GM12878 (cell line): ENCODE data around the gene POU4F3. TPM values are rescaled to one million over a fixed set of nuclear protein-coding genes. Genes with fewer than 3 reads are reported as not detected.

Experiments used
- ATAC-seq: fragments of 200-7000 bp; cut with Tn5 transposase; 3 replicates; pipeline ENCODE4 v1.9.1; 2020; ENCODE audit warnings: mild to moderate bottlenecking, moderate library complexity
- BruUV-seq: library from RNA; stranded (reverse); fragments of 400-500 nt; replicated peaks from 2 replicates; lab custom pipeline; 2021; lab: Mats Ljungman, UMichigan
- CTCF ChIA-PET: fragments of 300-600 bp; sonication (Branson Sonifier 250); formaldehyde crosslinking; extraction: SDS; loops from one replicate; lab custom pipeline; 2021; ENCODE audit warnings: inconsistent platforms; lab: Yijun Ruan, JAX
- POLR2A ChIA-PET: fragments of 350-600 bp; formaldehyde crosslinking; extraction: SDS; loops from one replicate; lab custom pipeline; 2021; ENCODE audit warnings: inconsistent platforms; lab: Charles Lee
- RAD21 ChIA-PET: fragments of 300-600 bp; sonication (Branson Sonifier 250); formaldehyde crosslinking; loops from one replicate; lab custom pipeline; 2023; ENCODE audit warnings: antibody characterized with exemption; ENCODE audit not compliant: unreplicated experiment; lab: Charles Lee
- SMC1A ChIA-PET: fragments of 300-600 bp; sonication (Branson Sonifier 250); formaldehyde crosslinking; loops from one replicate; lab custom pipeline; 2023; ENCODE audit not compliant: unreplicated experiment, uncharacterized antibody; lab: Charles Lee
- DNase-seq: peaks from one replicate; pipeline ENCODE4 v3.0.0-alpha.2; 2011; ENCODE audit warnings: low read depth, low spot score
- FAIRE-seq: peaks from 3 replicates; lab custom pipeline; 2011; peaks lifted over from hg19 to GRCh38; lab: Jason Lieb, UNC
- H2AFZ ChIP-seq: 2 replicates; pipeline ENCODE4 v1.6.0; 2011; ENCODE audit warnings: low read depth, low read length, control low read depth; ENCODE audit not compliant: control insufficient read depth
- H3K27ac ChIP-seq: 2 replicates; pipeline ENCODE4 v1.5.1; 2011; ENCODE audit warnings: control low read depth; ENCODE audit not compliant: control insufficient read depth, insufficient read depth
- H3K27me3 ChIP-seq, 2 experiments: replicated peaks in 1 of 2; 2 replicates each; pipeline versions ENCODE4 v1.6.0 to v1.6.1; 2011; ENCODE audit warnings: low read length in 1 of 2; ENCODE audit not compliant: control insufficient read depth in 2 of 2, insufficient read depth in 2 of 2
- H3K36me3 ChIP-seq, 2 experiments: 2 replicates each; pipeline ENCODE4 v1.5.1; 2011; ENCODE audit warnings: low read length in 1 of 2; ENCODE audit not compliant: control insufficient read depth in 2 of 2, insufficient read depth in 2 of 2
- H3K4me1 ChIP-seq: 2 replicates; pipeline ENCODE4 v1.6.1; 2011; ENCODE audit warnings: mild to moderate bottlenecking, low read length, moderate library complexity, mixed read lengths; ENCODE audit not compliant: control insufficient read depth, insufficient read depth
- H3K4me2 ChIP-seq: 2 replicates; pipeline ENCODE4 v1.6.0; 2011; ENCODE audit warnings: control low read depth; ENCODE audit not compliant: control insufficient read depth, insufficient read depth
- H3K4me3 ChIP-seq: fragments of 200-600 bp; sonication (generic); 2 replicates; pipeline ENCODE4 v1.5.1; 2016
- H3K79me2 ChIP-seq: 2 replicates; pipeline ENCODE4 v1.6.0; 2011; ENCODE audit warnings: low read length; ENCODE audit not compliant: control insufficient read depth, insufficient read depth
- H3K9ac ChIP-seq: 2 replicates; pipeline ENCODE4 v1.8.0; 2011; ENCODE audit warnings: low read length, control low read depth, mixed read lengths; ENCODE audit not compliant: control insufficient read depth, insufficient read depth
- H3K9me3 ChIP-seq: replicated peaks from 3 replicates; pipeline ENCODE4 v1.5.1; 2011; ENCODE audit warnings: mild to moderate bottlenecking, low read length; ENCODE audit not compliant: control insufficient read depth, insufficient read depth
- H4K20me1 ChIP-seq: 2 replicates; pipeline ENCODE4 v1.6.0; 2011; ENCODE audit not compliant: control insufficient read depth, insufficient read depth
- CREM ChIP-seq: IDR thresholded peaks from 2 replicates; pipeline ENCODE4 v1.6.1; 2014; ENCODE audit warnings: antibody characterized with exemption, low read depth
- DPF2 ChIP-seq: fragments of 450-650 bp; IDR thresholded peaks from 2 replicates; pipeline ENCODE4 v1.6.1; 2017; ENCODE audit warnings: mild to moderate bottlenecking
- ESRRA ChIP-seq: IDR thresholded peaks from 2 replicates; pipeline ENCODE4 v1.6.1; 2012; ENCODE audit warnings: mild to moderate bottlenecking, low read length, improper control_type of control experiment
- EZH2 ChIP-seq: IDR thresholded peaks from 2 replicates; pipeline ENCODE4 v1.6.1; 2012; ENCODE audit warnings: low read depth, mild to moderate bottlenecking, control low read depth, inconsistent platforms, low read length, borderline replicate concordance; ENCODE audit not compliant: control insufficient read depth
- IRF3 ChIP-seq: fragments of 450-650 bp; IDR thresholded peaks from 2 replicates; pipeline ENCODE4 v1.6.1; 2014; ENCODE audit warnings: mild to moderate bottlenecking
- KLF5 ChIP-seq: fragments of 450-650 bp; IDR thresholded peaks from 2 replicates; pipeline ENCODE4 v1.6.1; 2014; ENCODE audit warnings: mild to moderate bottlenecking; ENCODE audit not compliant: partially characterized antibody
- POU2F2 ChIP-seq: IDR thresholded peaks from 3 replicates; pipeline ENCODE4 v1.6.1; 2011; ENCODE audit warnings: low read depth, mild to moderate bottlenecking, low read length, borderline replicate concordance
- SMARCA5 ChIP-seq: fragments of 450-650 bp; IDR thresholded peaks from 2 replicates; pipeline ENCODE4 v1.6.1; 2017; ENCODE audit warnings: mild to moderate bottlenecking
- SP1 ChIP-seq: IDR thresholded peaks from one replicate; pipeline ENCODE4 v1.6.1; 2011; ENCODE audit warnings: low read depth, low read length
- TCF3 ChIP-seq: IDR thresholded peaks from 2 replicates; pipeline ENCODE4 v1.6.1; 2012; ENCODE audit warnings: low read depth, mild to moderate bottlenecking, low read length, borderline replicate concordance; ENCODE audit not compliant: insufficient read depth
- TCF7 ChIP-seq: IDR thresholded peaks from 2 replicates; pipeline ENCODE4 v1.6.1; 2014; ENCODE audit warnings: antibody characterized with exemption, borderline replicate concordance
- ZNF384 ChIP-seq: IDR thresholded peaks from 2 replicates; pipeline ENCODE4 v1.6.1; 2012; ENCODE audit warnings: low read depth, mild to moderate bottlenecking, low read length, improper control_type of control experiment, borderline replicate concordance
- ZNF687 ChIP-seq: fragments of 450-650 bp; IDR thresholded peaks from 2 replicates; pipeline ENCODE4 v1.6.1; 2017; ENCODE audit warnings: mild to moderate bottlenecking, moderate library complexity
- ZSCAN29 ChIP-seq: fragments of 450-650 bp; IDR thresholded peaks from 2 replicates; pipeline ENCODE4 v1.6.1; 2017; ENCODE audit warnings: mild to moderate bottlenecking, moderate library complexity
- WGBS: methylation state at CpG from one replicate; pipeline ENCODE4 v1.1.6; 2016; ENCODE audit warnings: low lambda C conversion rate; ENCODE audit not compliant: insufficient replicate concordance, insufficient coverage; ENCODE audit errors: missing lambda C conversion rate; 5-methylcytosine and 5-hydroxymethylcytosine counted together
- in situ Hi-C: fragments of 300-500 bp; cut with MboI; formaldehyde crosslinking; loops from 9 replicates; pipeline ENCODE4 v1.14.3; 2018; ENCODE audit warnings: mixed read lengths
- intact Hi-C: fragments of 100-400 bp; cut with micrococcal nuclease; formaldehyde crosslinking; loops from one replicate; pipeline ENCODE4 v1.14.2; 2022; ENCODE audit not compliant: unreplicated experiment
- polyA plus RNA-seq, 11 experiments: library from polyadenylated mRNA; depleted of rRNA in 4 of 11; unstranded in 6 of 11; stranded (reverse) in 5 of 11; fragments of >200 nt; fragmentation: Nextera tagmentation in 4 of 11; fragmentation: Illumina TruSeq in 1 of 11; extraction: Ambion mirVana in 4 of 11; extraction: Trizol in 1 of 11; gene quantifications; 1 replicate in 1 of 11; 2 replicates in 10 of 11; pipeline versions ENCODE4 v1.2.1 to v1.2.3, GENCODE V29; 2011 to 2016; ENCODE audit warnings: inconsistent platforms in 2 of 11, missing spikeins in 2 of 11, low read depth in 1 of 11
- total RNA-seq, 4 experiments: library from RNA; depleted of rRNA in 3 of 4; stranded (reverse); fragments of >200 nt in 3 of 4; fragmentation: Illumina TruSeq in 1 of 4; extraction: Trizol in 1 of 4; gene quantifications; 2 replicates each; pipeline versions ENCODE4 v1.2.1 to v1.2.3, GENCODE V29; 2013 to 2021

The POU4F3 gene
- total and polyA plus RNA-seq, 10 of the 15 experiments (the other 5 are each of a cell fraction or from before 2014, with no cell fraction given): 0.03 to 0.19 (median 0.08) TPM; not detected in 5

- RAD21 ChIA-PET: no interaction called here
- no peaks in the 10 kb centered on the region for H3K4me1 ChIP-seq
- H3K27me3 ChIP-seq: no peaks in the 10 kb centered on the region; a peak in 1 of 4 replicates
- POLR2A ChIA-PET: no interaction called here
- no peaks in the 10 kb centered on the region for H4K20me1 ChIP-seq
- WGBS: 90% methylated on average over 1 of the region's 1 CpG
- H3K27ac ChIP-seq: no peak overlapping the region
- H3K9me3 ChIP-seq: no peaks in the 10 kb centered on the region
- intact Hi-C loops: no loop called here
- H3K4me3 ChIP-seq: no peak overlapping the region
- no peak for TF ChIP-seq ZSCAN29
- no peak for TF ChIP-seq POU2F2
- H2AFZ ChIP-seq: no peak overlapping the region
- no peaks in the 10 kb centered on the region for H3K36me3 ChIP-seq
- CTCF ChIA-PET: interaction anchor here (0.7 kb wide), 1 partner anchor 91 kb away, joined by 3 read pairs; no protein-coding TSS in a partner anchor
- no peak for ATAC-seq
- in situ Hi-C loops: no loop called here
- no peaks in the 10 kb centered on the region for H3K79me2 ChIP-seq
- no peak for DNase-seq
- FAIRE-seq: no peak
- BruUV-seq: no TSS peak
- no peak overlapping the region for H3K9ac ChIP-seq
- H3K4me2 ChIP-seq: no peak overlapping the region
- SMC1A ChIA-PET: no interaction called here
Observed at GRCh38 chr5:146321571-146321970, 17.1 kb upstream of the POU4F3 start.

GRCh38 chr5:146327257-146327870, 11.3 kb upstream of the POU4F3 start:
- ATAC-seq (no peak), DNase-seq (no peak), FAIRE-seq (no peak)
- Histone ChIP-seq H3K4me2 (no peak overlapping the region), H3K27me3 (peaks cover 1 to 4% of the 10 kb centered on the region in 2 experiments; a peak in 2 of 4 replicates), H3K36me3 (no peaks in the 10 kb centered on the region), H3K9ac (no peak overlapping the region), H3K27ac (no peak overlapping the region), H2AFZ (no peak overlapping the region), H3K4me1 (no peaks in the 10 kb centered on the region), H3K79me2 (no peaks in the 10 kb centered on the region), H3K4me3 (no peak overlapping the region), H3K9me3 (no peaks in the 10 kb centered on the region), H4K20me1 (no peaks in the 10 kb centered on the region)
- intact Hi-C loops (no loop called here), in situ Hi-C loops (no loop called here)
- ChIA-PET CTCF (interaction anchor here (1.2 to 1.3 kb wide), 2 partner anchors 8 to 154 kb away, joined by 3 read pairs; no protein-coding TSS in a partner anchor), RAD21 (no interaction called here), POLR2A (no interaction called here), SMC1A (no interaction called here)
- WGBS: 4% methylated on average over 7 of the region's 7 CpGs
- no TSS peak for BruUV-seq
- TF ChIP-seq ESRRA: no peak
- TF ChIP-seq SMARCA5: no peak
- no peak for TF ChIP-seq ZNF384
- TF ChIP-seq TCF3: no peak
- TF ChIP-seq SP1: no peak
- TF ChIP-seq DPF2: no peak
- TF ChIP-seq KLF5: no peak
- no peak for TF ChIP-seq ZNF687
- no peak for TF ChIP-seq TCF7
- no peak for TF ChIP-seq EZH2
- no peak for TF ChIP-seq CREM
- TF ChIP-seq IRF3: no peak
